Raji (cell line): ENCODE data around the gene SCN2A.

Source experiments
- POLR2A ChIP-seq: IDR thresholded peaks from 2 replicates; pipeline ENCODE4 v1.6.1; 2011; ENCODE audit warnings: low read depth, low read length, control low read depth; ENCODE audit not compliant: insufficient read depth

Gene SCN2A

GRCh38 chr2:165239230-165239629 is at the start of gene SCN2A:
Gene SCN2A (plus strand): TSS chr2:165239414. CDS start chr2:165295824, 56,410 bp downstream.
- no peak for TF ChIP-seq POLR2A

- TF ChIP-seq POLR2A = no peak
Observed at GRCh38 chr2:165191096-165191728, 48.0 kb upstream of the SCN2A start.

- TF ChIP-seq POLR2A = no peak
Observed at GRCh38 chr2:165192729-165193128, 46.5 kb upstream of the SCN2A start.

- TF ChIP-seq POLR2A = no peak
Observed at GRCh38 chr2:165193178-165193777, 45.9 kb upstream of the SCN2A start.

GRCh38 chr2:165196411-165196810 is 42.8 kb upstream of the SCN2A start:
- no peak for TF ChIP-seq POLR2A

GRCh38 chr2:165197346-165197745 is 41.9 kb upstream of the SCN2A start:
- no peak for TF ChIP-seq POLR2A

- no peak for TF ChIP-seq POLR2A
Observed at GRCh38 chr2:165198181-165198580, 41.0 kb upstream of the SCN2A start.

- no peak for TF ChIP-seq POLR2A
Observed at GRCh38 chr2:165202239-165202638, 37.0 kb upstream of the SCN2A start.

- no peak for TF ChIP-seq POLR2A
Observed at GRCh38 chr2:165203689-165204559, 35.3 kb upstream of the SCN2A start, which contains the start of gene SCN3A. Gene SCN3A (minus strand): TSS chr2:165204050. CDS start chr2:165176394, 27,656 bp downstream.

GRCh38 chr2:165205865-165206264 is 33.3 kb upstream of the SCN2A start:
- TF ChIP-seq POLR2A = no peak

GRCh38 chr2:165208094-165208493 is 31.1 kb upstream of the SCN2A start:
- no peak for TF ChIP-seq POLR2A

- no peak for TF ChIP-seq POLR2A
Observed at GRCh38 chr2:165214093-165214492, 25.1 kb upstream of the SCN2A start.

GRCh38 chr2:165219481-165219880 is 19.7 kb upstream of the SCN2A start:
- TF ChIP-seq POLR2A = no peak

GRCh38 chr2:165224941-165225340 is 14.3 kb upstream of the SCN2A start:
- no peak for TF ChIP-seq POLR2A

GRCh38 chr2:165227571-165227970 is 11.6 kb upstream of the SCN2A start:
- TF ChIP-seq POLR2A = no peak

GRCh38 chr2:165237056-165237455 is 2.2 kb upstream of the SCN2A start:
- TF ChIP-seq POLR2A = no peak

- no peak for TF ChIP-seq POLR2A
Observed at GRCh38 chr2:165238295-165238694, 919 bp upstream of the SCN2A start.
